Measurements from ENCODE around the gene RAB28.

Gene RAB28

GRCh38 chr4:13427599-13428325, 56.4 kb downstream of the RAB28 start:
- no peaks in the 10 kb centered on the region for H3K36me3 ChIP-seq (ENCODE audit: low read length)
- H3K9me3 ChIP-seq (ENCODE audit: insufficient read depth, low read length) = no peaks in the 10 kb centered on the region
- no peak overlapping the region for H3K4me3 ChIP-seq (ENCODE audit: insufficient read depth, low read length, poor library complexity, severe bottlenecking)
- no peaks in the 10 kb centered on the region for H3F3A ChIP-seq (ENCODE audit: insufficient read depth)
- TF ChIP-seq EZH2phosphoT487 (conservative IDR thresholded peaks at IDR 0.05; ENCODE audit: low read length) (no peak), CTCF (IDR thresholded peaks at IDR 0.05; ENCODE audit: insufficient read depth, low read length, poor library complexity, severe bottlenecking) (no peak)
- no peak overlapping the region for H3K9ac ChIP-seq (ENCODE audit: low read length)
- H2AFZ ChIP-seq (ENCODE audit: low read depth, low read length, severe bottlenecking) = no peak overlapping the region
- no peaks in the 10 kb centered on the region; the same call in 1 of the 2 replicates for H3K79me2 ChIP-seq (ENCODE audit: insufficient read depth, low read length)
- no peaks in the 10 kb centered on the region for H3K27me3 ChIP-seq (ENCODE audit: low read length)
- H4K20me1 ChIP-seq (ENCODE audit: low read depth, low read length) = no peaks in the 10 kb centered on the region
- no peak overlapping the region for H3K27ac ChIP-seq (ENCODE audit: low read depth, low read length)
- H3K9me2 ChIP-seq (replicated peaks; ENCODE audit: insufficient read depth, low read length) = no peaks in the 10 kb centered on the region
- no peak overlapping the region for H3K4me2 ChIP-seq (ENCODE audit: low read depth, low read length, poor library complexity, severe bottlenecking)

GRCh38 chr4:13415068-13415785, 68.9 kb downstream of the RAB28 start:
- H3K27me3 ChIP-seq (ENCODE audit: low read length) = no peaks in the 10 kb centered on the region
- no peak overlapping the region for H3K4me3 ChIP-seq (ENCODE audit: insufficient read depth, low read length, poor library complexity, severe bottlenecking)
- no peak overlapping the region for H2AFZ ChIP-seq (ENCODE audit: low read depth, low read length, severe bottlenecking)
- no peak overlapping the region for H3K27ac ChIP-seq (ENCODE audit: low read depth, low read length)
- H3K36me3 ChIP-seq (ENCODE audit: low read length) = no peaks in the 10 kb centered on the region
- TF ChIP-seq EZH2phosphoT487 (conservative IDR thresholded peaks at IDR 0.05; ENCODE audit: low read length) (no peak), CTCF (IDR thresholded peaks at IDR 0.05; ENCODE audit: insufficient read depth, low read length, poor library complexity, severe bottlenecking) (no peak)
- no peaks in the 10 kb centered on the region for H3K9me2 ChIP-seq (replicated peaks; ENCODE audit: insufficient read depth, low read length)
- H3K9me3 ChIP-seq (ENCODE audit: insufficient read depth, low read length) = no peaks in the 10 kb centered on the region
- no peaks in the 10 kb centered on the region for H3F3A ChIP-seq (ENCODE audit: insufficient read depth)
- H3K79me2 ChIP-seq (ENCODE audit: insufficient read depth, low read length) = no peaks in the 10 kb centered on the region
- H3K4me2 ChIP-seq (ENCODE audit: low read depth, low read length, poor library complexity, severe bottlenecking) = no peak overlapping the region
- H4K20me1 ChIP-seq (ENCODE audit: low read depth, low read length) = no peaks in the 10 kb centered on the region
- no peak overlapping the region for H3K9ac ChIP-seq (ENCODE audit: low read length)

- Histone ChIP-seq H3K9ac (ENCODE audit: low read length) (no peak overlapping the region), H3K27ac (ENCODE audit: low read depth, low read length) (no peak overlapping the region), H3F3A (ENCODE audit: insufficient read depth) (no peaks in the 10 kb centered on the region), H2AFZ (ENCODE audit: low read depth, low read length, severe bottlenecking) (no peak overlapping the region), H3K36me3 (ENCODE audit: low read length) (no peaks in the 10 kb centered on the region), H3K9me3 (ENCODE audit: insufficient read depth, low read length) (no peaks in the 10 kb centered on the region), H3K4me3 (ENCODE audit: insufficient read depth, low read length, poor library complexity, severe bottlenecking) (no peak overlapping the region), H3K79me2 (ENCODE audit: insufficient read depth, low read length) (no peaks in the 10 kb centered on the region), H4K20me1 (ENCODE audit: low read depth, low read length) (no peaks in the 10 kb centered on the region), H3K9me2 (replicated peaks; ENCODE audit: insufficient read depth, low read length) (no peaks in the 10 kb centered on the region), H3K27me3 (ENCODE audit: low read length) (no peaks in the 10 kb centered on the region), H3K4me2 (ENCODE audit: low read depth, low read length, poor library complexity, severe bottlenecking) (no peak overlapping the region)
- TF ChIP-seq CTCF (IDR thresholded peaks at IDR 0.05; ENCODE audit: insufficient read depth, low read length, poor library complexity, severe bottlenecking) (no peak), EZH2phosphoT487 (conservative IDR thresholded peaks at IDR 0.05; ENCODE audit: low read length) (no peak)
Measured at GRCh38 chr4:13413729-13414437, 70.3 kb downstream of the RAB28 start.
